Naive B cell (primary cell): Measurements from ENCODE around the gene FHAD1. TPM values are rescaled to one million over a fixed set of nuclear protein-coding genes. Genes with fewer than 3 reads are reported as not detected.

ENCODE experiments used
- ATAC-seq, 2 donors: fragments of 150-1000 bp; cut with Tn5 transposase; 2 replicates each; pipeline ENCODE4 v1.10.0; 2021; ENCODE audit warnings: low read depth in 2 of 2, mild to moderate bottlenecking in 2 of 2, moderate library complexity in 2 of 2
- DNase-seq: peaks from one replicate; pipeline ENCODE4 v3.0.0; 2022
- H3K27ac Mint-ChIP-seq, 6 donors: one replicate each; pipeline ENCODE4 v1.8.0; 2020 to 2022; ENCODE audit warnings: mild to moderate bottlenecking in 6 of 6, mixed read lengths in 6 of 6, moderate library complexity in 5 of 6, inconsistent platforms in 2 of 6
- H3K27me3 Mint-ChIP-seq, 3 donors: one replicate each; pipeline ENCODE4 v1.8.0; 2021 to 2022; ENCODE audit warnings: mixed read lengths in 3 of 3, mild to moderate bottlenecking in 1 of 3
- H3K36me3 Mint-ChIP-seq, 2 donors: one replicate each; pipeline ENCODE4 v1.8.0; 2020 to 2022; ENCODE audit warnings: mixed read lengths in 2 of 2, inconsistent platforms in 1 of 2, mild to moderate bottlenecking in 1 of 2
- H3K4me1 Mint-ChIP-seq, 3 donors: one replicate each; pipeline ENCODE4 v1.8.0; 2020 to 2022; ENCODE audit warnings: mixed read lengths in 3 of 3, inconsistent platforms in 1 of 3, mild to moderate bottlenecking in 1 of 3, moderate library complexity in 1 of 3
- H3K4me3 Mint-ChIP-seq, 8 donors: one replicate each; pipeline ENCODE4 v1.8.0; 2020 to 2022; ENCODE audit warnings: mild to moderate bottlenecking in 8 of 8, mixed read lengths in 8 of 8, moderate library complexity in 8 of 8, inconsistent platforms in 2 of 8
- H3K9me3 Mint-ChIP-seq, 7 donors: one replicate each; pipeline ENCODE4 v1.8.0; 2020 to 2022; ENCODE audit warnings: mixed read lengths in 7 of 7, mild to moderate bottlenecking in 5 of 7, inconsistent platforms in 2 of 7, moderate library complexity in 1 of 7
- polyA plus RNA-seq, 6 donors: library from polyadenylated mRNA; unstranded; fragments of 300-500 nt; fragmentation: Illumina TruSeq; gene quantifications; one replicate each; pipeline ENCODE4 v1.2.3, GENCODE V29; 2021; ENCODE audit warnings: low read depth in 6 of 6

FHAD1 gene
- polyA plus RNA-seq, 6 donors from 2014 or later: not detected

DNA sequence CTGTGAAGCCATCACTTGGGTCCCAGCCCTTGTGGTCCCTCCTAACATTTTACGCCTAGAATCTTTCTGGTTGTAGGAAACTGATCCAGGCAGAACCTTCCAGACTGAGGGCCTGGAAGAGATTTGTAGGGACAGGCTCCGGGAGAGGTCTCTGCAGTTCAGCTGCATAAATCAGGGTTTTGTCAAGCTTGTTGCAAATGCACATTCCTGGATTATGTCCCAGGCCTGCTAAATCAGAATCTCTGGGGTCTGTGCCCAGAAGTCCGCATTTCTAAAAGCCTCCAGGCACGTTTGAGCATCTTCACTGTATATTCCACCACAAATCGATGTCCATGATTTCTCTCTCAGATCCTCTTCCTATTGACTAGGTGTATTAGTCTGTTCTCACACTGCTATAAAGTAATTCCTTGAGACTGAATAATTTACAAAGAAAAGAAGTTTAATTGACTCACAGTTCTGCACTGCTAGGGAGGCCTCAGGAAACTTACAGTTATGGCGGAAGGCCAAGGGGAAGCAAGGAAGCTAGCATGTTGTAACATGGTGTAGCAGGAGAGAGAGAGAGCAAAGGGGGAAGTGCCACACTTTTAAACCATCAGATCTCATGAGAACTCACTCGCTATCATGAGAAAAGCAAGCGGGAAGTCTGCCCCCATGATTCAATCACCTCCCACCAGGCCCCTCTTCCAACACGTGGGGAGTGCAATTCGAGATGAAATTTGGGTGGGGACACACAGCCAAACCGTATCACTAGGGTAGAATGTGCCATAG lies 1.2 kb upstream of the FHAD1 start:
- H3K36me3 Mint-ChIP-seq: peaks cover 8 to 24% of the 10 kb centered on the region in 2 donors
- DNase-seq (no peak), ATAC-seq (no peak)
- H3K4me3 Mint-ChIP-seq: peak overlapping the region in 3 of 8 donors; percentile 52 to 77 (median 65)
- no peak overlapping the region for H3K27ac Mint-ChIP-seq
- H3K9me3 Mint-ChIP-seq: peaks cover 6 to 23% (median 10%) of the 10 kb centered on the region in 7 donors
- peaks cover 8 to 14% (median 8%) of the 10 kb centered on the region in 3 donors for H3K4me1 Mint-ChIP-seq
- H3K27me3 Mint-ChIP-seq: peaks cover 59 to 79% (median 64%) of the 10 kb centered on the region in 3 donors

DNA sequence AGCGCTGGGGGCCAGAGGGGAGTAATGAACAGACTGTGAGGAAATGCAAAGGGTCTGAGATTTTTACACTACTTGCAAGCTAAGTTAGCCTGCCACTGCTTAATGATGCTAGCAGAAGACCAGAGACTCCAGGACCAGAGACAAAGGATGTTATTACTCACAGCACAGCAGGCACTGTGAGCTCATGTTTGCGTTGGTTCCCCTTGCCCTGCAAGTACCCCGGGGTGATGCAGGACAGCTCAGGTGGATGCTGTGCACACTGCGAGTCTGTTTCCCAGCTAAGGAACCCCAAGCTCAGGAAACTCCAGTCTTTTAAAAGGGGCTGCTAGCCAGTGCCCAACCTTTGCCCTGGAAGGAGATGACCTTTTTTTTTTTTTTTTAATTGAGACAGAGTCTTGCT lies 1.2 kb downstream of the FHAD1 start:
- peaks cover 51 to 84% (median 62%) of the 10 kb centered on the region in 3 donors for H3K27me3 Mint-ChIP-seq
- peak overlapping the region in 1 of 6 donors; percentile 67 for H3K27ac Mint-ChIP-seq

GRCh38 chr1:15249081-15249480 lies 2.1 kb downstream of the FHAD1 start:
- Mint-ChIP-seq H3K4me1 (peaks cover 8 to 25% (median 8%) of the 10 kb centered on the region in 3 donors), H3K9me3 (peaks cover 6 to 23% (median 10%) of the 10 kb centered on the region in 7 donors), H3K27ac (peak overlapping the region in 2 of 6 donors; percentile 3 to 35), H3K27me3 (peaks cover 48 to 89% (median 57%) of the 10 kb centered on the region in 3 donors), H3K4me3 (peak overlapping the region in 1 of 8 donors; percentile 5), H3K36me3 (peaks cover 8 to 24% of the 10 kb centered on the region in 2 donors)
- no peak for ATAC-seq
- DNase-seq: no peak

More for the DNA sequence above, 1.2 kb downstream of the FHAD1 start:
- peaks cover 8 to 24% of the 10 kb centered on the region in 2 donors for H3K36me3 Mint-ChIP-seq
- H3K9me3 Mint-ChIP-seq: peaks cover 6 to 23% (median 10%) of the 10 kb centered on the region in 7 donors
- H3K4me1 Mint-ChIP-seq: peaks cover 8 to 23% (median 8%) of the 10 kb centered on the region in 3 donors
- H3K4me3 Mint-ChIP-seq: no peak overlapping the region
- DNase-seq (no peak), ATAC-seq (no peak)

GRCh38 chr1:15251857-15252835 lies 5.1 kb downstream of the FHAD1 start:
- no peak for DNase-seq
- no peaks in the 10 kb centered on the region for H3K36me3 Mint-ChIP-seq
- H3K4me3 Mint-ChIP-seq: no peak overlapping the region
- H3K27ac Mint-ChIP-seq: no peak overlapping the region
- ATAC-seq: no peak
- H3K4me1 Mint-ChIP-seq: peaks cover 5 to 17% (median 8%) of the 10 kb centered on the region in 3 donors
- peaks cover 39 to 74% (median 40%) of the 10 kb centered on the region in 3 donors for H3K27me3 Mint-ChIP-seq
- H3K9me3 Mint-ChIP-seq: peaks cover 0 to 4% (median 0%) of the 10 kb centered on the region in 7 donors

- ATAC-seq: no peak
- Mint-ChIP-seq H3K27ac (no peak overlapping the region), H3K4me1 (peaks cover 0 to 11% (median 0%) of the 10 kb centered on the region in 3 donors), H3K4me3 (no peak overlapping the region), H3K36me3 (no peaks in the 10 kb centered on the region), H3K9me3 (no peaks in the 10 kb centered on the region), H3K27me3 (peaks cover 30 to 62% (median 38%) of the 10 kb centered on the region in 3 donors)
- DNase-seq: no peak
Measured at GRCh38 chr1:15254559-15254958, 7.5 kb downstream of the FHAD1 start.

DNA sequence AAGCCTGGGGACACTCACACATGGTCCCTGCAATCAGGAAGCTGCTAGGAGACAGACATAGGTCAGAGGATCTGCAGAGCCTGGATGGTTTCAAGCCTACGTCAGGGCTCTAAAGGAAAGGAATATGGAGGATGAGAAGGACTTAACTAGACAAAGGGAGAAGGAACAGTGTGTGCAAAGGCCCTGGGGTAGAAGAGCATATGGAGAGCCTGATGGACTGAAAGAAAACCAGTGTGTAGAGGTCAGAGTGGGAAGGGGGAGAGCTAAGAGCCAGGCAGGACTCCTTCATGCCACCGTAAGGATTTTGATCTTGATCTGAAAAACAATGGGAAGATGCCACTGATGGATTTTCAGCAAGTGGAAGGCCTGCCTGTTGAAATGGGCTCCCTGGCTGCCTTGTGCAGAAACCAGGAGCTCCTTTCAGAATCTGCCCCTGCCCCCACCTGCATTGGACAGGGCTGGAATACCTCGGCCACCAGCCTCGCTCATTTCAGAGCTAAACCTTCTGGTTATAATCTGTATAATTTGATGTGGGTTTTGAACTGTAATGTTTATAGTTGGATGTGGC lies 8.6 kb downstream of the FHAD1 start:
- Mint-ChIP-seq H3K27ac (no peak overlapping the region), H3K36me3 (no peaks in the 10 kb centered on the region), H3K4me1 (peaks cover 0 to 11% (median 2%) of the 10 kb centered on the region in 3 donors), H3K4me3 (no peak overlapping the region), H3K27me3 (peaks cover 27 to 53% (median 32%) of the 10 kb centered on the region in 3 donors), H3K9me3 (no peaks in the 10 kb centered on the region)
- DNase-seq (no peak), ATAC-seq (no peak)

GRCh38 chr1:15256584-15256983 lies 9.6 kb downstream of the FHAD1 start:
- H3K9me3 Mint-ChIP-seq: peaks cover 0 to 2% (median 0%) of the 10 kb centered on the region in 7 donors

DNA sequence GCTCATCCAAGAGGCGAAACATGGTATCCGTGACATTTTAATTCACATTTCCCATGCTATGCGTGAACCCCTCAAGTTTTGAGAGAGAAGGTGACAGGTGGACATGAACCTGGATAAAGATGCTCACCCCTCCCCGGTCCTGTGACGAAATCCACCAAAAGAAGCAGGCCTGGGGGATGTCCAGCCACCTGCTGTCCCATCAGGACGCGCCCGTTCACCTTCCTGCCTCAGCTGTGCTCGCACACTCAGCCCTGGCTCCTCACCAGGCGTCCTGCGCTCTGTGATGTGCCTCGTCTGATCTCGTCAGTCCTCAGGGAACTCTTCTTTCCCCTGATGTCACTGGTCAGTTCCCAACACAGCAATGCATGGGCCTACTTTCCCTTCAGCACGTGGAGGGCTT lies 10.3 kb downstream of the FHAD1 start:
- peaks cover 33 to 51% (median 46%) of the 10 kb centered on the region in 3 donors for H3K27me3 Mint-ChIP-seq
- no peaks in the 10 kb centered on the region for H3K36me3 Mint-ChIP-seq
- no peak overlapping the region for H3K27ac Mint-ChIP-seq
- peaks cover 16 to 26% (median 17%) of the 10 kb centered on the region in 3 donors for H3K4me1 Mint-ChIP-seq
- DNase-seq (no peak), ATAC-seq (no peak)
- no peak overlapping the region for H3K4me3 Mint-ChIP-seq
- peaks cover 0 to 2% (median 0%) of the 10 kb centered on the region in 7 donors for H3K9me3 Mint-ChIP-seq

More at GRCh38 chr1:15256584-15256983, 9.6 kb downstream of the FHAD1 start:
- H3K4me1 Mint-ChIP-seq: peaks cover 9 to 18% (median 11%) of the 10 kb centered on the region in 3 donors
- peaks cover 26 to 50% (median 41%) of the 10 kb centered on the region in 3 donors for H3K27me3 Mint-ChIP-seq
- ATAC-seq (no peak), DNase-seq (no peak)
- H3K36me3 Mint-ChIP-seq: no peaks in the 10 kb centered on the region
- no peak overlapping the region for H3K4me3 Mint-ChIP-seq
- H3K27ac Mint-ChIP-seq: no peak overlapping the region

DNA sequence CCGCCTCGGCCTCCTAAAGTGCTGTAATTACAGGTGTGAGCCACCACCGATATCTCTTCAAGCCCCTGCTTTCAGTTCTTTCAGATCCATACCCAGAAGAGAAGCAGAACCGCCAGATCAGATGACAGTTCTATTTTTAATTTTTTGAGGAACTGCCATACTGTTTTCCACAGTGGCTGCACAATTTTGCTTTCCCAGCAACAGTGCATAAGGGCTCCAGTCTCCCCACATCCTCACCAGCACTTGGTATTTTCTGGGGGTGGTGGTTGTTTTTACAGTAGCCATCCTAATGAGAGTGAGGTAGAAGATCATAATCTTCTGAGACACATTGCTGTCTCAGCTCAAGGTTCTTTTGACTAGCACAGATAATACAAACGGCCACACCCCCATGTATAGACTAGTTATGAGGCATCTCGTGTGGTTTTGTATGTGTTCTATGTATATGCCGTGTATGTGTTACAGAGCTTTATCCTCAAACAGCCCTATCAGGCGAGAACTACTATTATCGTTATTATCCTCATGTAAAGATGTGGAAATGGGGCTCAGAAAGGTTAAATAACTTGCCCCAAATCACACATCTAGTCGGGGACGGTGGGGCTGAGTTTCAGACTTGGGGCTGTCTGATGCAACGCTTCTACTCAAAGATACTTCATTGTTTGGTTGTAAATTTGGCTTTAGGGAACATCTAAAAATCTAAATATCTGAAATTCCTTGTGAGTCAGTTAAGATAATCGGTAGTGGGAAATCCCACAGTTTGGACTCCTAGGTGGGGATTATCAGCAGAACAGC lies 12.0 kb downstream of the FHAD1 start:
- Mint-ChIP-seq H3K27ac (no peak overlapping the region), H3K27me3 (peaks cover 45 to 50% (median 46%) of the 10 kb centered on the region in 3 donors)

GRCh38 chr1:15259622-15260007 lies 12.6 kb downstream of the FHAD1 start:
- Mint-ChIP-seq H3K4me3 (no peak overlapping the region), H3K27ac (no peak overlapping the region), H3K27me3 (peaks cover 41 to 55% (median 45%) of the 10 kb centered on the region in 3 donors)

More for the DNA sequence above, 12.0 kb downstream of the FHAD1 start:
- Mint-ChIP-seq H3K4me1 (peaks cover 15 to 17% (median 16%) of the 10 kb centered on the region in 3 donors), H3K4me3 (no peak overlapping the region), H3K36me3 (no peaks in the 10 kb centered on the region), H3K9me3 (peaks cover 0 to 2% (median 0%) of the 10 kb centered on the region in 7 donors)
- DNase-seq (no peak), ATAC-seq (no peak)

DNA sequence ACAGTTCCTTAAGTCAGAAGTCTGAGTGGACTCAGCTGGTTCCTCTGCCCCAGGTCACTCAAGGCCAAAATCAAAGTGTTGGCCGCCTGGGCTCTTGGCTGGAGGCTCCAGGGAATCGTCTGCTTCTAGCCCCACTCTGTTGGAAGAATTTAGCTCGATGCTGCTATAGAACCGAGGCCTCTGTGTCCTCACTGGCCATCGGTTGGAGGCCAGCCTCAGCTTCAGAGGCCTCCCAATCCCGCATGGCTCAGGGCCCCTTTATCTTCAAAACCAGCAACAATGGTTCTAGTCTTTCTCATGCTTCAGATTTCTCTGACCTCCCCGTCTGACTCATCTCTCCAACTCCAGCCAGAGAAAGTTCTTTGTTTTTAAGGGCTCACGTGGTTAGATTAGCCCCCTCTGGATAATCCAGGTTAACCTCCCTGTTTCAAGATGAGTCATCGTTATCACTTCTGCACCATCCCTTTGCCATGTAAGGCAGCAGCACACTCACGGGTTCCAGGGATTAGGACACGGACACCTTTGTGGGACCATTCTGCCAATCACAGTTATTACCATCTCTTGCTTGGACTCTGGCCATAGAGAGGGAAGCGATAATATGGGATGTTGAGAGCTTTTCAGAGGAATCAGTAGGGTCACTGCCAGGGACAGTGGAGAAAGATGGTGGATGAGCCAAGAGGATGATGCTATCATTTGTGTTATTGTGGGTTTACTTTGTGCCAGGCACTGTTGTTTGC lies 13.6 kb downstream of the FHAD1 start:
- Mint-ChIP-seq H3K27me3 (peaks cover 34 to 53% (median 51%) of the 10 kb centered on the region in 3 donors), H3K4me1 (peaks cover 15 to 17% (median 16%) of the 10 kb centered on the region in 3 donors), H3K4me3 (peak overlapping the region in 2 of 8 donors; percentile 2 to 10), H3K9me3 (peaks cover 0 to 15% (median 10%) of the 10 kb centered on the region in 7 donors), H3K36me3 (no peaks in the 10 kb centered on the region), H3K27ac (peak overlapping the region in 2 of 6 donors; percentile 33 to 76)
- no peak for DNase-seq
- ATAC-seq: no peak

More at GRCh38 chr1:15259622-15260007, 12.6 kb downstream of the FHAD1 start:
- no peak for ATAC-seq
- peaks cover 15 to 17% (median 16%) of the 10 kb centered on the region in 3 donors for H3K4me1 Mint-ChIP-seq
- H3K9me3 Mint-ChIP-seq: peaks cover 0 to 6% (median 1%) of the 10 kb centered on the region in 7 donors
- no peaks in the 10 kb centered on the region for H3K36me3 Mint-ChIP-seq
- no peak for DNase-seq
